Suppressor macrophage treated with lipopolysaccharide for 4 hours (primary cell): ENCODE results near the gene SOBP.

Experiments used
- DNase-seq: peaks from one replicate; pipeline ENCODE4 v3.0.0-alpha.2; 2020

Gene SOBP

GRCh38 chr6:107591346-107591745 is 101.4 kb downstream of the SOBP start:
- no peak for DNase-seq

GRCh38 chr6:107592806-107593205 is 102.9 kb downstream of the SOBP start:
- DNase-seq: no peak

- no peak for DNase-seq
Measured at GRCh38 chr6:107594736-107595135, 104.8 kb downstream of the SOBP start.

DNA sequence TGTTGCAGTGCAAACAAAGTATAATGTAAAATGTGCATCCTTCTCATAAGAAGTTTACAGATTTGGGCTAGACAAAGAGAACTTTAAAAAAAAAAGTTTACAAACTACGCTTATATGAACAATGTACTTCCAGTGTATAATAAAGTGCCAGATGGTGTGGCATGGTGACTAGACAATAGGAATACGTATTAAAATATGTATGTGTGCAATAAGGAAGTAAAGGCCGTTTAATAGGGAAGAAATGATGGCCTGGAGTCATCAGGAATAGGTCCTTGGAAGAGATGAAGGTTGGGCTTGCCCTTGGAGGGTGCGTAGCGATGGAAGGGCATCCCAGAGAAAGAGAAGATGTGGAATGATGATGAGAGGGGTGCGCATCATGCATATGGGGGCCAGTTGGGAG is 108.2 kb downstream of the SOBP start:
- DNase-seq: no peak

- no peak for DNase-seq
Measured at GRCh38 chr6:107599043-107599442, 109.1 kb downstream of the SOBP start.

- no peak for DNase-seq
Measured at GRCh38 chr6:107600121-107600520, 110.2 kb downstream of the SOBP start.

DNA sequence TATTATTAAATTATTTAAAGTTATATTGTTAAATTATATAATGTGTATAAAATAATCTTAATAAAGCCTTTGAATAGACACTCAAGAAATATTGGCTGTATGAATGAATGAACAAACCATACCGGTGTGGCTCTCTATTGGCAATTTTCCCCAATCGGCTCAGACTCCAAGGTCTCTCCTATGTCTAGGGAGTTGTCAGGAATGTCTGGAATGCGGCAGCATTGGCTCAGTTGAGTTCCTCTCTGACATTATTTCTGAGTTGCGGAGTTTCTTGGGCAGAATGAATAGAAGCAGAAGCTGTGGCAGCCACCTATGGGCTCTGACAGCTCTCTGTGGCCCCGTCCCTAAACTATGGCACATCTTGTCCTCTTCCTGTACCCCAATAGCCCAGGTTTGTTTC is 111.0 kb downstream of the SOBP start:
- DNase-seq: no peak

- no peak for DNase-seq
Measured at GRCh38 chr6:107601406-107601805, 111.5 kb downstream of the SOBP start.

GRCh38 chr6:107602321-107603005 is 112.5 kb downstream of the SOBP start:
- DNase-seq: no peak

DNA sequence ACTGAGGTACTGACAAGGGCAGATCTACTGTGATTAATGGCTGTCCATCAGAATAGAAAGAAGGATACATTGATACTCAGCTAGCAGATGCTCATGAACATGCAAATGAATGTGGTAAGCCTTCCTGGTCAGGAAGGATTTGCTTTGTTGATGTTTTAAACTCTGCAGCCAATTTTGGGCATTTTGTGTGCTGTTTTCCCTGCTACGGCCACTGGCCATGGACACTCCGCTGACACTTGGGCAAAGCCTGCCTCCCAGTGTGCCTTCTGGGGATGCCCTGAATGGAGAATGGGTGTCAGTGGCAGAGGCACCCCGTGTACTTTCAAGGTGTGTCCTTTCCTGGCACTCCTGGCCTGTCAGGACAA is 113.1 kb downstream of the SOBP start:
- no peak for DNase-seq

GRCh38 chr6:107604549-107604948 is 114.6 kb downstream of the SOBP start:
- no peak for DNase-seq

- DNase-seq: no peak
Measured at GRCh38 chr6:107606407-107606806, 116.5 kb downstream of the SOBP start.

DNA sequence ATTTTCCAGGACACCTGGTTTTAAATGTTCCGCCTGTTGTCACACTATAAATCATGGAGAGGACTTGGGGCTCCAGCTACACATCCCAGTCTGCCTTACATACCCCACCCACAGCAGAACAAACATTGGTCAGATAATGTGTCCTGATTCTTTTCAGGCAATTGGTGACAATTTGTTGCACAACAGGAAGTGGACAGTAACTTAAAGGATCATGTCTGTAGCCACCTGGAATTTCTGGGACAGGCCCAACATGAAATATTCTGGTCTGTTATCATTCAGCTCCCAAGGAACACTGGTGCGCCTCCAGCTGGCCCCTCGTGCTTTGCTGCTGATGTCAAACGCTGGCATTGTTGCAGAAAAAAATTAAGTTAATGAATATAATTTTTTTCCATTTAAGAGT is 117.2 kb downstream of the SOBP start:
- DNase-seq: no peak

GRCh38 chr6:107611094-107611810 is 121.3 kb downstream of the SOBP start:
- DNase-seq: no peak

GRCh38 chr6:107612762-107613415 is 123.0 kb downstream of the SOBP start:
- no peak for DNase-seq

DNA sequence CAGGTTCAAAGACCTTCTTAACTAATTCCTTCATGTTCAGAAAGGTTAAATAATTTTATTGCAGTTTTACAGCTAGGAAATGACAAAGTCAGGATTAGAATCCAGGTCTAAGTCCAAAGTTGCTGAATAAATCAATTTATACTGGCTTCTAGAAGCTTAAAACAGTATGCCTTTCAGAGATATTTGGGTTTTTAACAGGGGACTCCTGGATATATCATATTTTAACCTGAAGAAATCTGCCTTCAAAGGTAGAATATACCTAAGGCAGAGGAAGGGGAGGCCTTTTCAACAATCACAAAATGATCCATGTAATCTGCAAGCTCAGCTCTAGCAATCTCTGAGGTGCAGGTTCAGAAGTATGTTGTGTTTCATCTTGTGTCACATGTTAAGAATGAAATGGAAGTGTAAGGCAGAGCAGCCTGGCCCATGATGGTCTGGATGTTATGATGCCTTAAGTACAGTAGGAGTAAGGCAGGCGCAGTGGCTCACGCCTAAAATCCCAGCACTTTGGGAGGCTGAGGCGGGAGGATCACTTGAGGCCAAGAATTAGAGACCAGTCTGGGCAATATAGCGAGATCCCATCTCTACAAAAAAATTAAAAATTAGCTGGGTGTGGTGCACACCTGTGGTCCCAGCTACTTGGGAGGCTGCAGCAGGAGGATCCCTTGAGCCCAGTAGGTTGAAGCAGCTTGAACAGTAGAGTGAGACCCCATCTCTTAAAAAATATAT is 123.9 kb downstream of the SOBP start:
- DNase-seq: no peak

- DNase-seq: no peak
Measured at GRCh38 chr6:107614828-107615227, 124.9 kb downstream of the SOBP start.

GRCh38 chr6:107616775-107617174 is 126.9 kb downstream of the SOBP start:
- no peak for DNase-seq

DNA sequence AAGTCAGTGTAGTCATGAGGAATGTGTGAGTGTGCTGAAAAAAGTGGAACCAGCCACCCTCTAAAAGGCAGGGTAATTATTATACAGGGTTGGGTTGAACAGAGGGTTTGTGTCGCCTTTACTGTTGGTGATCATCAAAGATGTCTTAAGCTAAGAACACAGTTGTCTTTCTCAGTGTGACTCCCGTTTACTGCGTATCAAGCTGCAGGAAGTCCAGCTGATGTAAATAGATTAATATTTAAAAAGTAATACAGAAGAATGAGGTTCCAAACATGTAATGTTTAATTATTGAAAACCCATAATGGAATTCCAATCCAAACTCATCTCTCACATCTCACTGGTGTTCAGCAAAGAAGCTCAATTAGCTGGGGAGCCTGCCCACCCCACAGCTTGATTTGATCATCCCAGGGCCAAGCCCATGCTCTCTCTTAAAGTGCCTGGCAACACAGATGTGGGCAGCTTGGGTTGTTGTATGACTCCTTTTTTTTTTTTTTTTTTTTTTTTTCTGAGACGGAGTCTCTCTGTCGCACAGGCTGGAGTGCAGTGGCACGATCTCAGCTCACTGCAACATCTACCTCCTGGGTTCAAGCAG is 127.5 kb downstream of the SOBP start:
- DNase-seq: no peak

- DNase-seq: no peak
Measured at GRCh38 chr6:107618672-107619071, 128.8 kb downstream of the SOBP start.

DNA sequence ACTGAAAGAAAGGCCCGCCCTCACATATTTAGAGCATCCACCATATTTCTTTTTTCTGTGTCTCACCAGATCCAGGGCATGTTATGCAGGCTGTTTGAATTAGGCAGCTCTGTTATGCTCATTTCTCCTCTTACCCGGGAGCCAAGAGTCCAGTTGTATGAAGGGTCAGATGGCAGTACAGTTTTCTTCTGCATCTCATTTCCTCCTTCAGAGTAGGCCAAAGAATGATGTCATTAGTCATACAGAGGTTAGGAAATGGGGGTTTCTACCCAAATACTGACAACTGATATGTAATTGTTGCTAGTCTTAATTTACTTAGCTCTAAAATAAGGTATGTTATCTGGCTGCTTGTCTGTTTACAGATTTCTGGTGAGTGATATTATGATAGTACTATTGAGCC is 130.8 kb downstream of the SOBP start:
- peak; percentile 29 for DNase-seq

DNA sequence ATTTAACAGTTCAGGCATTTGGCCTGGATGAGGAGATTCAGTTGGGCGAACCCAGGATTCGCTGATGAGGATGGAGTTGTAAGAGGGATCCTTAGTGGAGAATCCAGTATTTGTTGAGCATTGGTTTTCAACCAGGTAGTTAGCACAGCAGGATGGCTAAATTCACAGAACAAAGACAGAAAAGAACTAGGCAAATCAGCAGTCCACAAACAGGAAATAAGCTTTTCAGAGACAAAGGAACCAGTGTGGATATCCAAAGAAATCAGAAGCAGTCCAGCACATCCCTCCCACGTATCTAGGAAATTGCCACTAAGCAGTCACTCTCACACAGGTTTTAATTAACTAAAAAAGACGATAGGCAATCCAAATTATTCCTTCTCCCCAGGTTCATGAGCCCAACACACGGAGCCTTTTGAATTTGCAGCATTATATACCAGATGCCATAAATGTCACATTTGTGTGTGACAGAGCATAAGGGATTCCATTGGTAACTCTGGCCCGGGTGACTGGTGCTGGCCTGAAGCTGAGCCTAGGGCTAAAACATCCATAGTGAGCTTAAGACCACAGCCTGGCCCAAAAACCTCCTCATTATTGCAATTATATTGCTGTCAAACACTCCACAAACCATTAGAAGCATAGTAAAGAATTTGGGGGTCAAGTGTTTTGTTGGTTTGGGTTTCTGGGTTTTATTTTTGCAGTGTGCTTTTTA is 131.5 kb downstream of the SOBP start:
- DNase-seq: no peak

- DNase-seq: no peak
Measured at GRCh38 chr6:107622269-107622668, 132.4 kb downstream of the SOBP start.
